Stimulated activated CD4-positive, alpha-beta T cell treated with anti-CD3 and anti-CD28 coated beads, TNF-alpha, amount 100 ng/mL, for 48 hours (primary cell): Measurements from ENCODE around the gene MTM1.
A peak's percentile ranks its signal among the peaks of the same experiment; 100 is the strongest.

Experiments used
- DNase-seq, 3 donors: peaks; one replicate each; pipeline ENCODE4 v3.0.0-alpha.2; 2020; ENCODE audit warnings: low read depth in 3 of 3

The MTM1 gene

DNA sequence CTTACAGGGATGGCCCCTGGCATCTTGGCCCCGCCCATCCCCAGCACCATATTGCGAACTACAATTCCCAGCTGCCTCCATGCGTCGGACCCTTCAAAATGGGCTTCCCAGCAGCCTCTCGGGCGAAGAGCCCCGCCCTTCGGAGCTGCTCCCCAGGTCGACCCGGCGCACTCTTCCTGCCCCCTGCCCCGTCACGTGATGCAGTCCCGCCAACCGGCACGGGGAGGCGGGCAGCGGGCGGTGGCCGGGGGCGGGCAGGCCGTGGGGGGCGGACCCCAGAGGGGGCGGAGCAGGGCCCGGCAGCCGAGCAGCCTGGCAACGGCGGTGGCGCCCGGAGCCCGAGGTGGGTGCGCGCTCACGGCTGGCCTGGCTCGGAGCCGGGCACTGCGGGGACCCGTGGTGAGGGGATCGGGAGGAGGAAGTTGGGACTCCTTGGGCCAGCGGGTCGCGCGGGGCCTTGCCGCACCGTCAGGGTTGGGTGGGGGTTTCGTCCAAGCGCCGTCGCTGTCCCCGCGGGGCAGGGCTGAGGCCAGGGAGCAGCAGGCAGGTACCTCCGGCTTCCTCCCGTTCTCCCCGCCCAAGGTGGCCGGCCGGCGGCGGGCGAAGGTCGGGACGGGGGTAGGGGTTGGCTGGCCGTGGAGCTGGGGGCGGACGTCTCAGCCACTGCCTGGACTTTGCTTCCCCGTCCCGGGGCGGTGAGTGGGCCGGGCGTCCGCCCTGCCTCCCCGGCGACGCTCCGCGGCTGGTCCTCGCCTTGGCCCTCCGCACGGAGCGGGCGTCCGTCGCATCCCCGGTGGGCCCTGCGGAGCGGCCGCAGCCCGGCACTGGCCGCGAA is at the start of gene MTM1:
Gene MTM1 (plus strand): TSS at position 302 of the 835 bp plus-strand sequence. CDS start 23,994 bp downstream, outside the sequence.
- peak; percentile 75 to 88 (median 87) for DNase-seq

DNA sequence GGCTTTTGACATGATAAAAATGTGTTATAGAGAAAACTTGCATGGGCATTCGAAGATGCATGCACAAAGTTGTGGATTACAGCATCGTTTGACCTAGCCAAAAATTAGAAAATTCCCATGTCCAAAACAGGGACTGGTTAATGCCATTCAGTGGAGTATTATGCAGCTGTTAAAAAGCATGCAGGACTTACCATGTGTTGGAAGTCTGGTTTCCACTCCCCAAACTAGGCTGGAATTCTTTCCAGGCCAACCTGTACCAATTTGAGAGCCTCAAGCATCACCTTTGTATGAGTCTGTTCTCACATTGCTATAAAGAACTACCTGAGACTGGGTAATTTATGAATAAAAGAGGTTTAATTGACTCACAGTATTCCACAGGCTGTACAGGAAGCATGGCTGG is 45.9 kb upstream of the MTM1 start:
- DNase-seq, result no peak

DNA sequence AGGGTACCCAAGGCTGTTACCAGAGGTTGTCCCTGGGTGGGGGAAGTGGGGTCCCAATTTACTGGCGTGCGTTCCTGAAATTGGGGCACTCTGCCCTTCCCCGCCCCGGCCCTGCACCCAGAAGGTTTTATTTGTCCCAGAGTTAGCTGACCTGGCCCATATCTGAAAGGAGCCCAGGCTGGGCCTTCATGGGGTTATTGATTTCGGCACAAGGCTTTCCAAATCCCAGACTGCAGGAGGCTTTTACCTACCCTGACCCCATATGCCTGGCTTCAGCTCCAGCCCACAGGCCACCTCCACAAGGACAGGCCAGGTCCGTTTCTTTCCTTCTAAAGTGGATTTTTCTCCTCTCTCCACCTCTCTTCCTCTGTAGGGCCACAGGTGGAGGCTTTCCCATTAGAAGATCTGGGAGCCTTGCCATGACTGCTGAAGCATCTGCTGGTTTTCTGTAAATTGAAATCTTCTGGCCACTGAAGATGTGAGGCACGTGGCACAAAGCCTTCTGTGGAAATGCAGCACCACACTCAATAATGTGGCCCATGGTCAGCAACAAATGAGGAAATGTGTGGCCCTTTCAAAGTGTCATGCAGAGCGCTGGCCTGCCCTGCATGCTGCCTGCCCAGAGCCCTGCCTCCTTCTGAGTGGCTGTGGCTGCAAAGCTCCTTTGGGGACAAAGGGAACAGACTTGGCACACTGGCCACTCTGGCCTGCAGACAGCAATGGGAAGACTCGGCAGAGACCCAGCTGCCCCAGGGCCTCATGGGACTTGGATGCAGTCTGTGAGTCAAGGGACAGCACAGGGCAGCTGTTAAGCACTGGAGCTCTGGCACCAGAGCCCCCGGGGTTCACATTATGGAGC is 43.1 kb upstream of the MTM1 start:
- DNase-seq, result no peak

DNA sequence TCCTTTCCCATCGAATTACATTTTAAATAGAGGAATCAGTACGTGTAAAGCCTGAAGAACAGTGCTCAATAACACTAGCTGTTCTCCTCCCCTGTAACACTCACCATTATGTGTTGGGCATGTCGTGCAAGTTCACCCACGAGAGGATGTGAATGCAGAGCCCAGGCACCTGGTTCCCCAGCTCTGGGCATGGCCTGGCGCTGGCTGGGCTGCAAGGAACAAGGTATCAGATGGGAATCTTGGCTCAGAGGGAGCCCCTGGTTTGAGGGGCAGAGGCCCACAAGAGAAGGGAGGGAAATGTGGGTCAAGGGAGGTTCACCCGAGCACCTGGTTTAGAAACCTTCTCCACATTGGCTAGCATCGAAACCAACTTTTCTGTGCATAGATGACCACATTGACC is 41.7 kb upstream of the MTM1 start:
- no peak for DNase-seq

DNA sequence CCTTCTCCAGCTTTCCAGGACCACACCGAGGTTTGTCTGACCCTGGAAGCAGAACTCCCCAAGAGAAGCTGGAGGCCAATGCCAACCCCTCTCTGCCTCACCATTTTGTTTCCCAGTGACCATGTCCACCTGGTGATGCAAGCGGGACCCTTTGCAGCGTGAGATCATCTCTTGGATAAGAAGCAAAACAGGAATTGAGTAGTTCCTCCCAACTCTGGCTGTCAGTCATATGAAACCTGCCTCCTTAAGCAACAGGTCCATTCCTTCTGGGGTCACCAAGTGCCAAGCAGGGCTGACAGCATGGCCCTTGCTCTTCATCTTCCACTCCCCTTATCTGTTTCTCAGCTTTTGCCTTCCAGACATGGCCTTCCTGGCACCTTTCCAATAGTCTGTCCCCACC is 41.3 kb upstream of the MTM1 start:
- DNase-seq, result no peak

DNA sequence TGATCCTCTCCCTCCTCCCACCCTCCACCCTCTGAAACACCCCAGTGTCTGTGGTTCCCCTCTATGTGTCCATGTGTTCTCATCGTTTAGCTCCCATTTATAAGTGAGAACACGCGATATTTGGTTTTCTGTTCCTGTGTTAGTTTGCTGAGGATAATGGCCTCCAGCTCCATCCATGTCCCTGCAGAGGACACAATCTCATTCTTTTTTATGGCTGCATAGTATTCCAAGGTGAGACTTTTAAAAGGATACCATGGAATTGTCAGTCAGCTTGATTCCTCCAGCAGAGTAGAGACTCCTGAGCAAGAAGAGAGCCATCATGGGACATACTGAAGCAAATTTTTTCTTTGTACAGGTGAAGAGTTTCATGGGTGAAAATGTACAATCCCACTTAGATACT is 38.8 kb upstream of the MTM1 start:
- DNase-seq, result no peak

DNA sequence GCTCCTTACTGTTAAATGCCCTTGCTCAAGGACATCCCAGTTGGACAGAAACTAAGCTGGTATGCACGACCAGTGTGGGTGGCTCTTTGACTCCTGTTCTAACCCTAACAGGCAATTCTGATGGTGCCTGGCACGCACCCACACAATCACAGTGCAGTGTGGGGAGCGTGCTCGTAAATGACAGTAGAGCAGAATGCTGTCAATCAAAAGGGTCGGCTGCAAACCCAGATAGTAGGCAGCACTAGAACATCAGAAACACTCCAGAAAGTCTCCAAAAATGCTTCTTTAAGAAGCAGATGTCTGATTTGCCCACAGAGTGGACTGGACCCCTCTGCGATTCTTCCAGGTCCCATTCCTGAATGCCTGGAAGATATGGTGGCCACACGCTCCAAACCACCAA is 37.6 kb upstream of the MTM1 start:
- DNase-seq, result no peak

DNA sequence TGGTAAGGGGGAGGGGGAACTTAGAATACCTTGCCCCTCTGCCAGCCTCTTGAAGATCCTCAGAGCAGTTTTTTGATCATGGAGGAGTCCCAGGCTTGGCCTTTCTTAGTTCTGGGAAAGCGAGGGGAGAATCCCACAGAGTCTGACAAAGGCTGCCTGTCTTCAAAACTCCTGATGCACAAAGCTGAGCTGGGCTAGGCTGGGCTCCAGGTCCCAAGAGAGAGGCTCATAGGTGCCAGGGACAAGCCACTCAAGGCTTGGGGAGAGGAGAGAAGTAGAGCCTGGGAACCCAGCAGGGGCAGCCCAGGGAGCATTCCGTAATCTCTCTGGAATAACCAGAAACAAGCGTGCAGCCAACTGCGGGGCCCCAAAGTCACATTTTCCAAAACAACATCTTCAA is 37.0 kb upstream of the MTM1 start:
- DNase-seq, result no peak

DNA sequence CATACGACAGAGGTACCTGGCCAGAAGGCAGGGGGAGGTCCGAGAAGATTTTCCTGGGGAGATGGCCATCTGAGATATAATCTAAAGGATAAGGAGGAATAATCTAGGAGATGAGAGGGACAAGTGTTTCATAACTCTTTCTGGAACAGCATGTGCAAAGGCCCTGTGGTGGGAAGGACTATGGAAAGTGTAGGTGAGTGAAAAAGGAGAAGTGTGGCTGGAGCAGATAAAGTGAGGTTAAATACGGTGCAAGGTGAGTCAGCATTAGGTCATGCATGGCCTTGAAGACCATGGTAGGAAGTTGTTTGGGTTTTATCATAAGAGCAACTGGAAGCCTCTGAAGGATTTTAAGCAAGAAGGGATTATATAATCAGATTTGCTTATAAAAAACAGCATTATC is 34.6 kb upstream of the MTM1 start:
- DNase-seq, result no peak

DNA sequence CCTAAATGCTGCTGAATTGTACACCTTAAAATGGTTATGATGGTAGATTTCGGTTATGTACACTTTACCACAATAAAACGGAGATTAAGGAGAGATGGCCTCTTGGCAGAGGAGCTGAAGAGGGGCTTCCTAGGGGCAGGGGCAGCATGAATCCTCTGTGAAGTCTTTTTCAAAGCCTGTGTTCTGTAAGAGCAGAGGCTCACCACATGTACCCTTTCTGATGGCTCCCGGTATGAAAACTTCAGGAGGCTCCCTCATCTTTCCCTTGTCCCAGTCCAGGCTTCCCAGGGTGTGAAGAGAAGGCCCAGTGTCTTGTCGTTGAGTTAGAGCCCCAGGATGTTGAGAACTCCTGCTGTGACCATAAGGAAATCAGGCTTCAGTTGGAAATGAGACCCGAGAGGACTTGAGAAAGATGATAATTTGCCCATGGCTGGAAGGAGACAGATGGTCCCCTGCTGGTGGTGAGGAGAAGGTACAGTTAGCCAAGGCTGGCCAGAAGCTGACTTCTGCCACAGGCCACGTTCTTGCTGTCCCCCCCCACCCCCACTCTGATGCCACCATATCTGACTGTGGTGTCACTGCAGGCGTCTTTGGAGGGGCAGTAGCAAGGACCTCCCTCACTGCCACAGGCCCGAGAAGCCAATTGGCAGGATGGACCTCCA is 31.8 kb upstream of the MTM1 start:
- no peak for DNase-seq

DNA sequence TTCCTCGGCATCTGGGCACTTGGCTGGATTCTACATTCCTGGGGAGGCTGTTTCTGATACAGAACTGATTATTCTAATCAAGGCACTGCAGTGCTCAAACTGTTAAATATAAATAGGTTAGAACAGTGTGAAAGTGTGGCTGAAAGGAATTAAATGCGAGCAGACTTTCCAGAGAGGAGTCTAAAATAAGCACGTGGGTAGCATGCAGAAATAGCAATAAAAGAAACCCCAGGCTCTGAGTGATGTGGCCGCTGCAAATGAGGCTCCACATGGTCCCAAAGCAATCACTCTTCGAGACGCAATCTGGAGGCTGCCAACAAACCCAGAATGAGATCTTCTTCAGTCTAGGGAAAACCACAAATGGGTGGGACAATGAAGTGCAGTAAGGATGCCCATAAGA is 30.6 kb upstream of the MTM1 start:
- no peak for DNase-seq

DNA sequence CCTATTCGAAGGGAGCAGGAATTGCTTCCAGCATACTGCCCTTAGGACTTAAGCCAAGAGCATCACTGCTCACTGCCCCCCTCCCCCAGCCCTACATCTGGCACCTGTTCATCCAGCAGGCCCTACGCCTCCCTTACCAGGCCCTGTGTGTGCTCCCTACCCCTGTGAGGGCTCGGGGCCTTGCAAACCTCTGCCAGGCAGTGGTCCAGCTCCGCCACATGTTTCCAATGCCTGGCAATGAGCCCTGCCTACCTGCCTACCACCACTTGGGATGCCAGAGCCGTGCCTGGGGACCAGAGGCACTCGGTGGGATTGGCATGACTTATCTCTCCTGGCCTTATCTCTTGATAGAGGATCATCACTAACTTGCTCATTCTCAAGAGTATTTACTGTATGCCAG is 27.5 kb upstream of the MTM1 start:
- no peak for DNase-seq

DNA sequence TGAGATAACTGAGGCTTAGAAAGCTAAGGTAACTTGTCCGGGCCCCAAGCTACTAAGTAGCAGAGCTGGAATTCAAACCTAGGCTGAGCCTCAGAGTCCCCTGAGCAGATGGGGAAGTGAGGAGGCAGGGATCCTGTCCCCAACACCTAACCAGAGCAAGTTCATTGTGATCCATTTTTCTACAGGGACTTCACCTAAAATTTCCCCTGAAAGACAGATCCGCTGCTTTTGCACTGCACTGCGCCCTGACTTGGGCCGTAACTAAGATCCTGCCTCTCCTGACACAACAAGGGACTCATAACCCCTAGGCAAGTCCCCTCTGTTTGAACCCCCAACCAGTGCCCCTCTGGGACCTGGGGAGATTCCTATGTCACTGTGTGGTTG is 25.6 kb upstream of the MTM1 start:
- no peak for DNase-seq

DNA sequence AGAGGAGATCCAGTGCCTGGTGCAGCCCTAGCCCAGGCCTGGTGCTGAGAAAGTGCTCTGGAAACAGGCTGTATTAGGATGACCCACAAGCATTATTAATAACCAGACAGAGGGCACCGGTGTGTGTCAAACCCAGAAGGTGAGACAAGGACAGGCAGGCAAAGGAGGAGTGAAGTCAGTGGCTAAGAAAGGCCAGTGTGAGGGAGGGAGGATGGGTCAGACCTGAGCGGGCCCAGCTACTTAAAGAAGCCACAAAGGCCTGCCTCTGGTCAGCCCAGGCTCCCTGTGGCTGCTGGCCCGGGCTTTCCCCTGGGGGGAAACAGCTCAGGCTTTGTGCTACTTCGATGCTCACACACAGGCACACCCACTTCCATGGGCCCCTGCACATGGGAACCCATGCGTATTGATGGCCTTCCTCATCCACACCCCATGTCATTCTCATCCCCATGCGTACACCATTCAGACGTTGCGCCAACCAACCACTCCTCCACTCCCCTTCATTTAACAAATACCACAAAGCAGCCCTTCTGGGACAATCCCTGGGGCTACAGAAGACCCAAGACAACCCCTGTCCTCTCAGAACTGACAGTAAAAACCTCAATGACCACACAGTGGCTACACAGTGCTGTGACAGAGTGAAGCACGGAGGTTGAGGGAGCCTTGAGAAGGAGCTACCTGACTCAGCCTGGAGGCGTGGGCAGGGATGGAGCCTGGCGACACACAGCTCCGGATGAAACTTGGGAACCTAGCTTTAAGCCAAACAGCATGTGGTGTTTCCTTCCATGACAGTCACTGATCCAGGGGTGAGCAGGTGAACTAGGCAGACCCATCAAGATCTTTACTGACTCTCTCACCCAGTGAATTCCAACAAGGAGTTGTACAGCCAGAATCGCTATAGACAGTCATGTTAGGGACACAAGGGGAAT is 24.9 kb upstream of the MTM1 start:
- DNase-seq, result no peak

DNA sequence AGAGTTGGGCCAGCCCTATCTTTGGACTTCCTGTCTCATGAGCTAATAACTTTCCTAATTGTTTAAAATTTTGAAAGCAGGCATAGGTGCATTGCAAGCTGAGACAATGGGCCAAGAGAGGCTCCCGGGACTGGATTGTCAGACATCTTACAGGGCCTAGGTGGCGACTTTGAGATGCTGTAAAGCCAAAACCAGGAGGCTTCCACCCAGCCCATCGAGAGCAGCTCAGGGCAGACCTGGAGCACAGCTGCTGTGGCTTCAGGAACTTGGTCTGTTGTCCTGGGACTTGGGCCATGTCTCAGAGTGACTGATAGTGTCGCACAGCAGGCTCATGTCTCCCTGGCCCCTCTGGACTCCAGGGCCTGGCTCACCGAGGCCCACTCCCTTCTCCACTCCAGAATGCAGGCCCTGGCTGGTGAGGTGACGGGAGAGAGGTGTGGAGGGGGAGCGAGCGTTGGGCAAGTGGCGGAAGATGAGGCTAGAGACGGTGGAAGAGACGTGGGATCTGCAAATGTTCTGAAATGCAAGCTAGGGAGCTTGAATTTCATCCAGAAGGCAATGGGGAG is 24.1 kb upstream of the MTM1 start:
- DNase-seq, result no peak

DNA sequence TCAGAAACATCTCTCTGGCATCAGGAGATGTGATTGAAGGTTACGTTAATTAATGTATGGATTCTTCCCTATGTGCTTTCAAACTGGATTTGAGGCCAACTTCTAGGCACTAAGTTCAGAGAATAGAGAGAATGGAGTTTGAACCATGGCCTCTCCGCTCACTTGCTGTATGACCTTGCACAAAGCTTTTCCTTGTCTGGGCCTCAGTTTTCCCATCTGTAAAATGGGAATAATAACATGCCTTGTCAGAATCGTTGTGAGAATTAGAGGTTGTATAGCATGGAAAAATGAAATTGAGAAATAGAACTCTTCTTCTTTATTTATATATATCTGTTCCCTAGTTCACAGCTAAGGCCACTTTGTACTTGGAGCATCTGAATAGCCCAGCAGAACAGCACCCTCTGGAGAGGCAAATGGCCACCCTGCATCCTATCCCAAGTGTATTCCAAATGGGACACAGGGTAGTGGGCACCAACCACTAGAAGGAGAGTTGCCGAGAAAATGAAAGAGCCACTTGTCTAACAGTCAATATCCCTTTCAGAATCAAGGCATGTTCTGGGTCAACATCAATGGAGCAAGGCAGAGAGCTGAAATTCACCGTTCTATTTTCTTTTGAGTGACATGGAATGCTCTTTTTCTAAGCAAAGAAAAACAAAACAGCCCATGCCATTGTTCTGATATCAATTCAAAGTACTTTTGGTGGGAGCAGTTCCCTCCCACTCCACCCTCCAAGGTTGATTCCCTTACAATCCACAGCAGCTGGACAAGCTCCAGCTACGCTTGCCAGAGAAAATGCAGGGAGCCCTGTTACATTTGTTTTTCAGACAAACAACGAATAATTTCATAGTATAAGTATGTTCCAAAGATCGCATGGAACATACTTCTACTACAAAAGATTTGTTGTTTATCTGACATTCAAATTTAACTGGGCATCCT is 23.3 kb upstream of the MTM1 start:
- DNase-seq, result no peak

DNA sequence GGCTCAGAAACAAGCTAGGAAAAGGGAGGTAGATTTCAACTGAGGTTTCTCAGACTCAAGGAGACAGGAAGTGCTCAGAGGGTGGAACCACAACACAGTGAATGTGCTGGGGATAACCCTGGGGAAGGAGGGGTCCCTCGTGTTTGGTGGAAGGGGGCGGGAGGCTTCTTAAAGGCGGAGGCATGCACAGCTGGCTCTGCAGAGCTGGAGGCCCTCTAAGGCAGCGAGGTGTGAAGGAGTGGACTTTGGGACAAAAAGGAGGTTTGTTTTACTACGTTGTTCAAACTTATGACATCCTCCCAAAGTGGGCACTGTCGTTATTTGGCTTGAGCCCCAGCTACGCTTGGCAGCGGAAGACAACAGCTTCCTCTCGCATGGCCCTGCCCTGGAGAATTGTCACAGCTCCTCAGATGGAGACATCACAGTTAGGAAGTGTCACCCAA is 21.7 kb upstream of the MTM1 start:
- DNase-seq, result no peak

DNA sequence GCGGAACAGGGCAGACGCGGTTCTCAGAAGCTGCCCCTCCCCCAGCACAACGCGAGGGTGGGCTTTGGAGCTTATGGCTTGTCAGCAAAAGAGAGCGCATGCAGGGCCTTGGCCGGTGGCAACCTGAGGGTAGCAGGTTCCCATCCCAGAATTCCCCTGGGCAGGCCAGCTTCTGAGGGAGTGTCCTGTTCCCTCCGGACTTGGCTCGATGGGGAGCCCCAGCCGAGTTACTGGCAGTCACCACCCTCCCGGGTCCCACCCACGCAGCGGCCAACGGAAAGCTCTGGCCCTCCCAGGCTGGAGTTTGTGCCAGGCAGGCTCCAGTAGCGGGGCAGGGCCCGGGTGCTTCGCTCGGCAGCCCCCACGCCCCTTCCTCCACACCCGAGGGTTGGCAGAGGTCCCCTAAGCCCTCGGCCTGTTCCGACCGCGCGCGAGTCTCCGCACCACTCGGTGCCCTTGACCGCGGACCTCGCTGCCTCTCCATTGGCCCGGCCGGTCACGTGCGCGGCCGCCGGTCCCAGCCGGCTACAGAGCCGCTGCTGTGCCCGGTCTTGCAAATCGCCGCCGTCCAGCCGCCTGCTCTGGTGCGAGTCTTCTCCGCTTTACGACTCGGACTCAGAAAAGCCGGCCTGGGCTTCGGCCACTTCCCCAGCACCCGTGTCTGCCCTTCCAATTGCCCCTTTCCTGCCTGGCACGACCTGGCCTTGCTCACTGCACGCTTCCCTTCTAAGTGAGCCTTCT is 20.9 kb upstream of the MTM1 start:
- DNase-seq, result no peak

DNA sequence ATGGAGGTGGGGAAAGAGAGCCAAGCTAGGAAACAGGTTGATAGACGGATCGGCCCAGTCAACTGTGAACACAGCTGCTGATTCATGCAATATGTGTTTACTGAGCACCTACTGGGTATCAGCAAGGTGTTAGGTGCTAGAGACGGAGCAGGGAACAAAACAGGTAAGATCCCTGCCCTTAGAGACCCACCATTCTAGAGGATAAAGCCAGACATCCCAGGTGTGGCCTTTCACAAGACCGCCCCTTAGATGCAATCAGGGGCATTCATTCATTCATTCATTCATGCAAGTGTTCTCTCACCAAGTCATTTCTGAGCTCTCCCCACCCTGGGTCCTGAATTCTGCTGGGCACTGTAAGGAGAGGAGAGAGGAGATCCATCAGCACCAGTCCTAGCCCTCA is 20.2 kb upstream of the MTM1 start:
- DNase-seq, result no peak
